HepG2 (cell line): Measurements from ENCODE around the gene LMAN2L. TPM values are rescaled to one million over a fixed set of nuclear protein-coding genes. Genes with fewer than 3 reads are reported as not detected.
A peak's percentile ranks its signal among the peaks of the same experiment; 100 is the strongest.

Experiments
- EP300 ChIP-seq, 3 experiments: sonication (generic) in 1 of 3; formaldehyde crosslinking in 1 of 3; IDR thresholded peaks; 2 replicates each; pipeline versions ENCODE4 v1.5.1 to v1.6.1; 2011 to 2020; ENCODE audit warnings: low read depth in 2 of 3, low read length in 2 of 3, borderline replicate concordance in 1 of 3, improper control_type of control experiment in 1 of 3, mild to moderate bottlenecking in 1 of 3, missing genetic modification reagents in 1 of 3, moderate library complexity in 1 of 3
- HMG20A ChIP-seq: IDR thresholded peaks from 2 replicates; pipeline ENCODE4 v1.6.1; 2016; ENCODE audit warnings: borderline replicate concordance
- MAFK ChIP-seq, 2 experiments: IDR thresholded peaks in 1 of 2; conservative IDR thresholded peaks in 1 of 2; 2 replicates each; pipeline ENCODE4 v1.6.1; 2011; ENCODE audit warnings: improper control_type of control experiment in 2 of 2, low read length in 2 of 2
- MLLT10 ChIP-seq: sonication (generic); formaldehyde crosslinking; IDR thresholded peaks from 2 replicates; pipeline ENCODE4 v1.4.0; 2020; ENCODE audit warnings: missing genetic modification reagents
- NFIB ChIP-seq: sonication (generic); formaldehyde crosslinking; IDR thresholded peaks from 2 replicates; pipeline ENCODE4 v1.9.0; 2021; ENCODE audit warnings: missing genetic modification reagents, mild to moderate bottlenecking, borderline replicate concordance
- RXRB ChIP-seq: IDR thresholded peaks from 2 replicates; pipeline ENCODE4 v1.6.1; 2016; ENCODE audit warnings: borderline replicate concordance, missing genetic modification reagents, missing compliant biosample characterization
- SOX6 ChIP-seq, 2 experiments: fragments of 450-650 bp in 1 of 2; sonication (generic) in 1 of 2; formaldehyde crosslinking in 1 of 2; IDR thresholded peaks; 2 replicates each; pipeline versions ENCODE4 v1.4.0 to v1.6.1; 2017 to 2020; ENCODE audit warnings: antibody characterized with exemption in 1 of 2, mild to moderate bottlenecking in 1 of 2, missing genetic modification reagents in 1 of 2
- ZNF205 ChIP-seq: IDR thresholded peaks from 2 replicates; pipeline ENCODE4 v1.6.1; 2018; ENCODE audit warnings: missing biosample characterization, missing genetic modification reagents
- ZNF530 ChIP-seq: sonication (generic); formaldehyde crosslinking; IDR thresholded peaks from 2 replicates; pipeline ENCODE4 v1.5.0; 2020; ENCODE audit warnings: low read depth, mild to moderate bottlenecking, missing genetic modification reagents
- ZNF629 ChIP-seq: sonication (generic); formaldehyde crosslinking; conservative IDR thresholded peaks from 2 replicates; pipeline ENCODE4 v1.5.0; 2020; ENCODE audit warnings: missing genetic modification reagents
- polyA plus RNA-seq, 8 experiments: library from polyadenylated mRNA; depleted of rRNA in 3 of 8; stranded (reverse) in 7 of 8; unstranded in 1 of 8; fragments of >200 nt; fragmentation: Illumina TruSeq in 4 of 8; extraction: Trizol in 4 of 8; gene quantifications; 2 replicates each; pipeline versions ENCODE4 v1.2.1 to v1.2.3, GENCODE V29; 2011 to 2016; ENCODE audit warnings: low read depth in 4 of 8, missing spikeins in 1 of 8, mixed read lengths in 1 of 8; ENCODE audit not compliant: insufficient read depth in 1 of 8
- total RNA-seq, 5 experiments: library from RNA; depleted of rRNA; stranded (reverse); fragments of >200 nt; fragmentation: Illumina TruSeq; extraction: Trizol; gene quantifications; 2 replicates each; pipeline ENCODE4 v1.2.3, GENCODE V29; 2016; ENCODE audit warnings: low read depth in 1 of 5
- TF ChIP-seq, protein P1 (sequence below): sonication (generic); formaldehyde crosslinking; IDR thresholded peaks from 2 replicates; pipeline ENCODE4 v1.4.0; 2020; ENCODE audit warnings: missing genetic modification reagents
- TF ChIP-seq, protein P2 (sequence below): IDR thresholded peaks from 2 replicates; pipeline ENCODE4 v1.6.1; 2016; ENCODE audit warnings: missing genetic modification reagents, missing compliant biosample characterization
- TF ChIP-seq, protein P3 (sequence below): sonication (generic); formaldehyde crosslinking; IDR thresholded peaks from 2 replicates; pipeline ENCODE4 v1.5.1; 2020; ENCODE audit warnings: mild to moderate bottlenecking, missing genetic modification reagents, borderline replicate concordance
- TF ChIP-seq, protein P4 (sequence below): sonication (generic); formaldehyde crosslinking; IDR thresholded peaks from 2 replicates; pipeline ENCODE4 v1.4.0; 2020; ENCODE audit warnings: missing genetic modification reagents, borderline replicate concordance
- TF ChIP-seq, protein P5 (sequence below): sonication (generic); IDR thresholded peaks from 2 replicates; pipeline ENCODE4 v1.6.1; 2016; ENCODE audit warnings: low read depth, borderline replicate concordance
- TF ChIP-seq, protein P6 (sequence below): sonication (generic); formaldehyde crosslinking; IDR thresholded peaks from 2 replicates; pipeline ENCODE4 v1.8.0; 2022; ENCODE audit warnings: mild to moderate bottlenecking, missing genetic modification reagents

LMAN2L gene
- total and polyA plus RNA-seq, 2 of the 13 experiments (the other 11 are each of a cell fraction or from before 2014, with no cell fraction given) = 39.1 to 57.9 TPM

DNA sequence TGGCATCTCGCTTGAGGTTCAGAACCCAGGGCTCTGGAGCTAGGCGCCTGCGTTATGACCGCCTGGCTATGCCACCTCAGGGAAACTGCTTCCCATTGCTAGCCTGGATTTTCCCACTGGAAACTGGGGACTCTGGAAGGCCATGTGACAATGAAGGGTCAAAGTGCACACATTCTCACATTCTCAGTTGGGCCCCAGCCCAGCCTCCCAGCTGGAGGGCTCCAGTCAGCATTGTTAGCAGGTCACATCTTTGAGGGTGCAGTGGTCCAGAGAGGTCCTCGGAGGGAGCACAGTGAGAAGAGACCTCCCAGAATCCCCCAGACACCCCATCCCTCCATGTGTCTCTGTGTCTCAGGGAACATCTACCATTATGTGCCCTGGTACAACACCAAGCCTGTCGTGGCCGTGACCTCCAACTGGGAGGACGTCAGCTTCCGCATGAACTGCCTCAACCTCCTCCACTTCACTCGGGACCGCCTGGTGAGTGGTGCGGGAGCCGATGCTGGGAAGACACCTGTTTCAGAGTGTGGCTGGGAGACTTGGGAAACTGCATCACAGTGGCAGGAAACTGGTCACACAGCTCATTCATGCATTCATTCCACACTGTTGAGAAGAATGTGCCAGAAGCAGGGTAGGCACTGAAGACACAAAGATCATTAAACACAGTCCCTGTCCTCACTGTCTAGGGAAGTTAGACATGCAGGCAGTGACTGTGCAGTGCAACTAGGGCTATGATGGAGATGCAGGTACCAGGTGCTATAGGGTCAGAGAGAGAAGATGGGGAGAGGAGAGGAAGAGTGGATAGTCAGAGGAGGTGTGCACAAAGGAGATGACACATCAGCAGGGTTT, 55.7 kb downstream of the LMAN2L start (continued):
- TF ChIP-seq, protein P1, sequence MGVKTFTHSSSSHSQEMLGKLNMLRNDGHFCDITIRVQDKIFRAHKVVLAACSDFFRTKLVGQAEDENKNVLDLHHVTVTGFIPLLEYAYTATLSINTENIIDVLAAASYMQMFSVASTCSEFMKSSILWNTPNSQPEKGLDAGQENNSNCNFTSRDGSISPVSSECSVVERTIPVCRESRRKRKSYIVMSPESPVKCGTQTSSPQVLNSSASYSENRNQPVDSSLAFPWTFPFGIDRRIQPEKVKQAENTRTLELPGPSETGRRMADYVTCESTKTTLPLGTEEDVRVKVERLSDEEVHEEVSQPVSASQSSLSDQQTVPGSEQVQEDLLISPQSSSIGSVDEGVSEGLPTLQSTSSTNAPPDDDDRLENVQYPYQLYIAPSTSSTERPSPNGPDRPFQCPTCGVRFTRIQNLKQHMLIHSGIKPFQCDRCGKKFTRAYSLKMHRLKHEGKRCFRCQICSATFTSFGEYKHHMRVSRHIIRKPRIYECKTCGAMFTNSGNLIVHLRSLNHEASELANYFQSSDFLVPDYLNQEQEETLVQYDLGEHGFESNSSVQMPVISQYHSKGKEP (CRISPR knock-in tag) = 0 out of 2 replicates have a peak, but pooled peaks have one; percentile 41
- peak; percentile 14; the same call in 1 of the 2 replicates for TF ChIP-seq HMG20A (CRISPR knock-in tag)
- peak in 1 of 2 experiments; percentile 47; a peak in 2 of 4 replicates for TF ChIP-seq EP300 (IDR thresholded peaks at IDR 0.05; ENCODE audit: low read depth in 2 of 2, low read length in 2 of 2)
- TF ChIP-seq EP300 (CRISPR knock-in tag; IDR thresholded peaks at IDR 0.05; ENCODE audit: borderline replicate concordance) = 0 out of 2 replicates have a peak, but pooled peaks have one; percentile 20
- TF ChIP-seq, protein P2, sequence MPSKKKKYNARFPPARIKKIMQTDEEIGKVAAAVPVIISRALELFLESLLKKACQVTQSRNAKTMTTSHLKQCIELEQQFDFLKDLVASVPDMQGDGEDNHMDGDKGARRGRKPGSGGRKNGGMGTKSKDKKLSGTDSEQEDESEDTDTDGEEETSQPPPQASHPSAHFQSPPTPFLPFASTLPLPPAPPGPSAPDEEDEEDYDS (CRISPR knock-in tag) = peak; percentile 48; the same call in 1 of the 2 replicates
- no peak for TF ChIP-seq ZNF530 (CRISPR knock-in tag)
- TF ChIP-seq, protein P3, sequence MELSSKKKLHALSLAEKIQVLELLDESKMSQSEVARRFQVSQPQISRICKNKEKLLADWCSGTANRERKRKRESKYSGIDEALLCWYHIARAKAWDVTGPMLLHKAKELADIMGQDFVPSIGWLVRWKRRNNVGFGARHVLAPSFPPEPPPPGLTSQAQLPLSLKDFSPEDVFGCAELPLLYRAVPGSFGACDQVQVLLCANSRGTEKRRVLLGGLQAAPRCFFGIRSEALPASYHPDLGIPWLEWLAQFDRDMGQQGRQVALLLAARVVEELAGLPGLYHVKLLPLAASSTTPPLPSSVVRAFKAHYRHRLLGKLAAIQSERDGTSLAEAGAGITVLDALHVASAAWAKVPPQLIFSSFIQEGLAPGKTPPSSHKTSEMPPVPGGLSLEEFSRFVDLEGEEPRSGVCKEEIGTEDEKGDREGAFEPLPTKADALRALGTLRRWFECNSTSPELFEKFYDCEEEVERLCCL (CRISPR knock-in tag) = peak; percentile 76; the same call in 1 of the 2 replicates
- TF ChIP-seq MAFK (conservative IDR thresholded peaks at IDR 0.05 in 1 of 2, IDR thresholded peaks at IDR 0.05 in 1 of 2; ENCODE audit: low read length in 2 of 2) = peak; percentile 43 to 46
- peak; percentile 37; the same call in 1 of the 2 replicates for TF ChIP-seq RXRB (CRISPR knock-in tag)
- no peak for TF ChIP-seq MLLT10 (CRISPR knock-in tag)
- 0 out of 2 replicates have a peak, but pooled peaks have one; percentile 12 for TF ChIP-seq ZNF629
- TF ChIP-seq, protein P4, sequence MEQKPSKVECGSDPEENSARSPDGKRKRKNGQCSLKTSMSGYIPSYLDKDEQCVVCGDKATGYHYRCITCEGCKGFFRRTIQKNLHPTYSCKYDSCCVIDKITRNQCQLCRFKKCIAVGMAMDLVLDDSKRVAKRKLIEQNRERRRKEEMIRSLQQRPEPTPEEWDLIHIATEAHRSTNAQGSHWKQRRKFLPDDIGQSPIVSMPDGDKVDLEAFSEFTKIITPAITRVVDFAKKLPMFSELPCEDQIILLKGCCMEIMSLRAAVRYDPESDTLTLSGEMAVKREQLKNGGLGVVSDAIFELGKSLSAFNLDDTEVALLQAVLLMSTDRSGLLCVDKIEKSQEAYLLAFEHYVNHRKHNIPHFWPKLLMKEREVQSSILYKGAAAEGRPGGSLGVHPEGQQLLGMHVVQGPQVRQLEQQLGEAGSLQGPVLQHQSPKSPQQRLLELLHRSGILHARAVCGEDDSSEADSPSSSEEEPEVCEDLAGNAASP (CRISPR knock-in tag) = 0 out of 2 replicates have a peak, but pooled peaks have one; percentile 23
- TF ChIP-seq NFIB (CRISPR knock-in tag) = no peak
- TF ChIP-seq, protein P5, sequence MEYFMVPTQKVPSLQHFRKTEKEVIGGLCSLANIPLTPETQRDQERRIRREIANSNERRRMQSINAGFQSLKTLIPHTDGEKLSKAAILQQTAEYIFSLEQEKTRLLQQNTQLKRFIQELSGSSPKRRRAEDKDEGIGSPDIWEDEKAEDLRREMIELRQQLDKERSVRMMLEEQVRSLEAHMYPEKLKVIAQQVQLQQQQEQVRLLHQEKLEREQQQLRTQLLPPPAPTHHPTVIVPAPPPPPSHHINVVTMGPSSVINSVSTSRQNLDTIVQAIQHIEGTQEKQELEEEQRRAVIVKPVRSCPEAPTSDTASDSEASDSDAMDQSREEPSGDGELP = peak; percentile 94
- TF ChIP-seq, protein P6, sequence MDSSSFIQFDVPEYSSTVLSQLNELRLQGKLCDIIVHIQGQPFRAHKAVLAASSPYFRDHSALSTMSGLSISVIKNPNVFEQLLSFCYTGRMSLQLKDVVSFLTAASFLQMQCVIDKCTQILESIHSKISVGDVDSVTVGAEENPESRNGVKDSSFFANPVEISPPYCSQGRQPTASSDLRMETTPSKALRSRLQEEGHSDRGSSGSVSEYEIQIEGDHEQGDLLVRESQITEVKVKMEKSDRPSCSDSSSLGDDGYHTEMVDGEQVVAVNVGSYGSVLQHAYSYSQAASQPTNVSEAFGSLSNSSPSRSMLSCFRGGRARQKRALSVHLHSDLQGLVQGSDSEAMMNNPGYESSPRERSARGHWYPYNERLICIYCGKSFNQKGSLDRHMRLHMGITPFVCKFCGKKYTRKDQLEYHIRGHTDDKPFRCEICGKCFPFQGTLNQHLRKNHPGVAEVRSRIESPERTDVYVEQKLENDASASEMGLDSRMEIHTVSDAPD (CRISPR knock-in tag) = 0 out of 2 replicates have a peak, but pooled peaks have one; percentile 72
- TF ChIP-seq SOX6 (IDR thresholded peaks at IDR 0.05) = no peak
- TF ChIP-seq SOX6 (CRISPR knock-in tag; IDR thresholded peaks at IDR 0.05) = peak; percentile 85
- TF ChIP-seq ZNF205 (CRISPR knock-in tag) = peak; percentile 71; the same call in 1 of the 2 replicates
